ENCODE results near the gene PDE3A.
"Not testable (repeated sequence)": the region's sequence is repeated elsewhere in the genome, so short reads cannot be mapped to it uniquely, and the experiment has no call there.

The PDE3A gene

GRCh38 chr12:20588042-20588441 lies 219.7 kb downstream of the PDE3A start:
- peaks cover 3 to 27% of the 10 kb centered on the region in 2 donors for H3K4me1 ChIP-seq (ENCODE audit: control insufficient read depth in 1 of 2, insufficient read depth in 2 of 2, low read length in 2 of 2)

GRCh38 chr12:20590570-20590969 lies 222.2 kb downstream of the PDE3A start:
- H3K4me1 ChIP-seq (ENCODE audit: control insufficient read depth in 1 of 2, insufficient read depth in 2 of 2, low read length in 2 of 2): peaks cover 3 to 19% of the 10 kb centered on the region in 2 donors

More at GRCh38 chr12:20588042-20588441, 219.7 kb downstream of the PDE3A start:
- H3K27ac ChIP-seq (ENCODE audit: low read length): no peak overlapping the region
- H3K27me3 ChIP-seq (ENCODE audit: low read depth, low read length): no peaks in the 10 kb centered on the region
- no peaks in the 10 kb centered on the region for H3K9me3 ChIP-seq (ENCODE audit: control insufficient read depth in 1 of 2, low read length in 2 of 2)
- H3K36me3 ChIP-seq (ENCODE audit: control insufficient read depth in 1 of 2, insufficient read depth in 2 of 2, low read length in 2 of 2): no peaks in the 10 kb centered on the region
- H3K4me3 ChIP-seq (ENCODE audit: low read depth in 1 of 2, low read length in 2 of 2): no peak overlapping the region

GRCh38 chr12:20592556-20592955 lies 224.2 kb downstream of the PDE3A start:
- Histone ChIP-seq H3K9me3 (ENCODE audit: control insufficient read depth in 1 of 2, low read length in 2 of 2) (no peaks in the 10 kb centered on the region), H3K4me1 (ENCODE audit: control insufficient read depth in 1 of 2, insufficient read depth in 2 of 2, low read length in 2 of 2) (peaks cover 2 to 19% of the 10 kb centered on the region in 2 donors), H3K27me3 (ENCODE audit: low read depth, low read length) (no peaks in the 10 kb centered on the region), H3K4me3 (ENCODE audit: low read depth in 1 of 2, low read length in 2 of 2) (no peak overlapping the region), H3K27ac (ENCODE audit: low read length) (no peak overlapping the region), H3K36me3 (ENCODE audit: control insufficient read depth in 1 of 2, insufficient read depth in 2 of 2, low read length in 2 of 2) (no peaks in the 10 kb centered on the region)

More at GRCh38 chr12:20590570-20590969, 222.2 kb downstream of the PDE3A start:
- H3K27me3 ChIP-seq (ENCODE audit: low read depth, low read length): no peaks in the 10 kb centered on the region
- H3K36me3 ChIP-seq (ENCODE audit: control insufficient read depth in 1 of 2, insufficient read depth in 2 of 2, low read length in 2 of 2): no peaks in the 10 kb centered on the region
- no peaks in the 10 kb centered on the region for H3K9me3 ChIP-seq (ENCODE audit: control insufficient read depth in 1 of 2, low read length in 2 of 2)
- no peak overlapping the region for H3K27ac ChIP-seq (ENCODE audit: low read length)
- no peak overlapping the region for H3K4me3 ChIP-seq (ENCODE audit: low read depth in 1 of 2, low read length in 2 of 2)

GRCh38 chr12:20593611-20594010 lies 225.3 kb downstream of the PDE3A start:
- no peaks in the 10 kb centered on the region for H3K36me3 ChIP-seq (ENCODE audit: control insufficient read depth in 1 of 2, insufficient read depth in 2 of 2, low read length in 2 of 2)
- H3K27me3 ChIP-seq (ENCODE audit: low read depth, low read length): no peaks in the 10 kb centered on the region
- H3K9me3 ChIP-seq (ENCODE audit: control insufficient read depth in 1 of 2, low read length in 2 of 2): no peaks in the 10 kb centered on the region
- no peak overlapping the region for H3K4me3 ChIP-seq (ENCODE audit: low read depth in 1 of 2, low read length in 2 of 2)
- H3K27ac ChIP-seq (ENCODE audit: low read length): no peak overlapping the region
- peaks cover 0 to 12% of the 10 kb centered on the region in 2 donors for H3K4me1 ChIP-seq (ENCODE audit: control insufficient read depth in 1 of 2, insufficient read depth in 2 of 2, low read length in 2 of 2)

GRCh38 chr12:20596061-20596460 lies 227.7 kb downstream of the PDE3A start:
- H3K4me3 ChIP-seq (ENCODE audit: low read depth in 1 of 2, low read length in 2 of 2): no peak overlapping the region
- no peaks in the 10 kb centered on the region for H3K36me3 ChIP-seq (ENCODE audit: control insufficient read depth in 1 of 2, insufficient read depth in 2 of 2, low read length in 2 of 2)
- no peaks in the 10 kb centered on the region for H3K9me3 ChIP-seq (ENCODE audit: control insufficient read depth in 1 of 2, low read length in 2 of 2)
- no peak overlapping the region for H3K27ac ChIP-seq (ENCODE audit: low read length)
- H3K4me1 ChIP-seq (ENCODE audit: control insufficient read depth in 1 of 2, insufficient read depth in 2 of 2, low read length in 2 of 2): peaks cover 0 to 10% of the 10 kb centered on the region in 2 donors
- no peaks in the 10 kb centered on the region for H3K27me3 ChIP-seq (ENCODE audit: low read depth, low read length)

- no peaks in the 10 kb centered on the region for H3K36me3 ChIP-seq (ENCODE audit: control insufficient read depth in 1 of 2, insufficient read depth in 2 of 2, low read length in 2 of 2)
- no peak overlapping the region for H3K4me3 ChIP-seq (ENCODE audit: low read depth in 1 of 2, low read length in 2 of 2)
- no peaks in the 10 kb centered on the region for H3K27me3 ChIP-seq (ENCODE audit: low read depth, low read length)
- H3K4me1 ChIP-seq (ENCODE audit: control insufficient read depth in 1 of 2, insufficient read depth in 2 of 2, low read length in 2 of 2): no peaks in the 10 kb centered on the region
- no peak overlapping the region for H3K27ac ChIP-seq (ENCODE audit: low read length)
- H3K9me3 ChIP-seq (ENCODE audit: control insufficient read depth in 1 of 2, low read length in 2 of 2): no peaks in the 10 kb centered on the region
Measured at GRCh38 chr12:20599757-20600156, 231.4 kb downstream of the PDE3A start.

GRCh38 chr12:20601668-20602280 lies 233.4 kb downstream of the PDE3A start:
- H3K9me3 ChIP-seq (ENCODE audit: control insufficient read depth in 1 of 2, low read length in 2 of 2): no peaks in the 10 kb centered on the region
- H3K4me3 ChIP-seq (ENCODE audit: low read depth in 1 of 2, low read length in 2 of 2): no peak overlapping the region
- no peaks in the 10 kb centered on the region for H3K36me3 ChIP-seq (ENCODE audit: control insufficient read depth in 1 of 2, insufficient read depth in 2 of 2, low read length in 2 of 2)
- no peaks in the 10 kb centered on the region for H3K4me1 ChIP-seq (ENCODE audit: control insufficient read depth in 1 of 2, insufficient read depth in 2 of 2, low read length in 2 of 2)
- H3K27me3 ChIP-seq (ENCODE audit: low read depth, low read length): no peaks in the 10 kb centered on the region
- H3K27ac ChIP-seq (ENCODE audit: low read length): peak overlapping the region; percentile 76

GRCh38 chr12:20602641-20603391 lies 234.5 kb downstream of the PDE3A start:
- H3K4me1 ChIP-seq (ENCODE audit: control insufficient read depth in 1 of 2, insufficient read depth in 2 of 2, low read length in 2 of 2): no peaks in the 10 kb centered on the region
- H3K27ac ChIP-seq (ENCODE audit: low read length): peak overlapping the region; percentile 76
- H3K4me3 ChIP-seq (ENCODE audit: low read depth in 1 of 2, low read length in 2 of 2): no peak overlapping the region

GRCh38 chr12:20604408-20605067 lies 236.2 kb downstream of the PDE3A start:
- no peaks in the 10 kb centered on the region for H3K36me3 ChIP-seq (ENCODE audit: control insufficient read depth in 1 of 2, insufficient read depth in 2 of 2, low read length in 2 of 2)
- no peak overlapping the region for H3K27ac ChIP-seq (ENCODE audit: low read length)
- H3K27me3 ChIP-seq (ENCODE audit: low read depth, low read length): no peaks in the 10 kb centered on the region
- H3K9me3 ChIP-seq (ENCODE audit: control insufficient read depth in 1 of 2, low read length in 2 of 2): no peaks in the 10 kb centered on the region
- H3K4me1 ChIP-seq (ENCODE audit: control insufficient read depth in 1 of 2, insufficient read depth in 2 of 2, low read length in 2 of 2): no peaks in the 10 kb centered on the region
- H3K4me3 ChIP-seq (ENCODE audit: low read depth in 1 of 2, low read length in 2 of 2): no peak overlapping the region

More at GRCh38 chr12:20602641-20603391, 234.5 kb downstream of the PDE3A start:
- no peaks in the 10 kb centered on the region for H3K36me3 ChIP-seq (ENCODE audit: control insufficient read depth in 1 of 2, insufficient read depth in 2 of 2, low read length in 2 of 2)
- H3K27me3 ChIP-seq (ENCODE audit: low read depth, low read length): no peaks in the 10 kb centered on the region
- no peaks in the 10 kb centered on the region for H3K9me3 ChIP-seq (ENCODE audit: control insufficient read depth in 1 of 2, low read length in 2 of 2)

GRCh38 chr12:20615020-20615419 lies 246.7 kb downstream of the PDE3A start:
- not testable (repeated sequence) for H3K36me3 ChIP-seq (ENCODE audit: control insufficient read depth in 1 of 2, insufficient read depth in 2 of 2, low read length in 2 of 2); H3K9me3 ChIP-seq (ENCODE audit: control insufficient read depth in 1 of 2, low read length in 2 of 2); H3K27ac ChIP-seq (ENCODE audit: low read length); H3K4me1 ChIP-seq (ENCODE audit: control insufficient read depth in 1 of 2, insufficient read depth in 2 of 2, low read length in 2 of 2); H3K4me3 ChIP-seq (ENCODE audit: low read depth in 1 of 2, low read length in 2 of 2); H3K27me3 ChIP-seq (ENCODE audit: low read depth, low read length)

- no peaks in the 10 kb centered on the region for H3K4me1 ChIP-seq (ENCODE audit: control insufficient read depth in 1 of 2, insufficient read depth in 2 of 2, low read length in 2 of 2)
- H3K36me3 ChIP-seq (ENCODE audit: control insufficient read depth in 1 of 2, insufficient read depth in 2 of 2, low read length in 2 of 2): peaks cover 0 to 5% of the 10 kb centered on the region in 2 donors
- H3K4me3 ChIP-seq (ENCODE audit: low read depth in 1 of 2, low read length in 2 of 2): no peak overlapping the region
- H3K9me3 ChIP-seq (ENCODE audit: control insufficient read depth in 1 of 2, low read length in 2 of 2): no peaks in the 10 kb centered on the region
- H3K27ac ChIP-seq (ENCODE audit: low read length): no peak overlapping the region
- H3K27me3 ChIP-seq (ENCODE audit: low read depth, low read length): no peaks in the 10 kb centered on the region
Measured at GRCh38 chr12:20616093-20616492, 247.8 kb downstream of the PDE3A start.

Measured in muscle layer of duodenum (tissue), 2 donors.